ENCODE data around the gene ORM2. TPM values are rescaled to one million over a fixed set of nuclear protein-coding genes. Genes with fewer than 3 reads are reported as not detected.

The ORM2 gene
- total RNA-seq, 1 donor from 2014 or later: not detected

GRCh38 chr9:114303977-114304376 lies 25.7 kb upstream of the ORM2 start:
- Mint-ChIP-seq H3K36me3 (ENCODE audit: low read depth) (no peaks in the 10 kb centered on the region), H3K27me3 (ENCODE audit: low read depth) (no peaks in the 10 kb centered on the region), H3K4me1 (peaks cover 4% of the 10 kb centered on the region), H3K27ac (ENCODE audit: unreplicated experiment) (no peak overlapping the region), H3K4me3 (no peak overlapping the region), H3K9me3 (no peaks in the 10 kb centered on the region)
- DNase-seq (ENCODE audit: low read depth, low spot score): no peak
- no peak for TF ChIP-seq CTCF (conservative IDR thresholded peaks at IDR 0.05)

GRCh38 chr9:114304416-114305188 lies 25.1 kb upstream of the ORM2 start:
- H3K27me3 Mint-ChIP-seq (ENCODE audit: low read depth): no peaks in the 10 kb centered on the region
- H3K36me3 Mint-ChIP-seq (ENCODE audit: low read depth): no peaks in the 10 kb centered on the region
- TF ChIP-seq CTCF (conservative IDR thresholded peaks at IDR 0.05): no peak
- no peak for DNase-seq (ENCODE audit: low read depth, low spot score)
- H3K4me3 Mint-ChIP-seq: no peak overlapping the region
- no peaks in the 10 kb centered on the region for H3K9me3 Mint-ChIP-seq
- no peak overlapping the region for H3K27ac Mint-ChIP-seq (ENCODE audit: unreplicated experiment)
- peaks cover 4% of the 10 kb centered on the region for H3K4me1 Mint-ChIP-seq

- no peak for DNase-seq (ENCODE audit: low read depth, low spot score)
- H3K27me3 Mint-ChIP-seq (ENCODE audit: low read depth): no peaks in the 10 kb centered on the region
Observed at GRCh38 chr9:114307899-114308267, 21.8 kb upstream of the ORM2 start.

GRCh38 chr9:114308361-114308950 lies 21.2 kb upstream of the ORM2 start:
- no peaks in the 10 kb centered on the region for H3K36me3 Mint-ChIP-seq (ENCODE audit: low read depth)
- peaks cover 4% of the 10 kb centered on the region for H3K4me1 Mint-ChIP-seq
- no peak overlapping the region for H3K27ac Mint-ChIP-seq (ENCODE audit: unreplicated experiment)
- no peak for DNase-seq (ENCODE audit: low read depth, low spot score)
- no peak for TF ChIP-seq CTCF (conservative IDR thresholded peaks at IDR 0.05)
- no peaks in the 10 kb centered on the region for H3K27me3 Mint-ChIP-seq (ENCODE audit: low read depth)
- no peaks in the 10 kb centered on the region for H3K9me3 Mint-ChIP-seq
- H3K4me3 Mint-ChIP-seq: no peak overlapping the region

More at GRCh38 chr9:114307899-114308267, 21.8 kb upstream of the ORM2 start:
- Mint-ChIP-seq H3K4me3 (no peak overlapping the region), H3K36me3 (ENCODE audit: low read depth) (no peaks in the 10 kb centered on the region), H3K9me3 (no peaks in the 10 kb centered on the region), H3K4me1 (peaks cover 4% of the 10 kb centered on the region), H3K27ac (ENCODE audit: unreplicated experiment) (no peak overlapping the region)
- no peak for TF ChIP-seq CTCF (conservative IDR thresholded peaks at IDR 0.05)

- Mint-ChIP-seq H3K4me3 (no peak overlapping the region), H3K27me3 (ENCODE audit: low read depth) (no peaks in the 10 kb centered on the region), H3K4me1 (peaks cover 4% of the 10 kb centered on the region), H3K27ac (ENCODE audit: unreplicated experiment) (no peak overlapping the region), H3K9me3 (no peaks in the 10 kb centered on the region), H3K36me3 (ENCODE audit: low read depth) (no peaks in the 10 kb centered on the region)
- no peak for TF ChIP-seq CTCF (conservative IDR thresholded peaks at IDR 0.05)
- no peak for DNase-seq (ENCODE audit: low read depth, low spot score)
Observed at GRCh38 chr9:114309096-114309495, 20.6 kb upstream of the ORM2 start.
